ENCODE data around the gene RELN.

Gene RELN

GRCh38 chr7:103952408-103952807 is 37.0 kb downstream of the RELN start (continued):
- TF ChIP-seq, protein P1, sequence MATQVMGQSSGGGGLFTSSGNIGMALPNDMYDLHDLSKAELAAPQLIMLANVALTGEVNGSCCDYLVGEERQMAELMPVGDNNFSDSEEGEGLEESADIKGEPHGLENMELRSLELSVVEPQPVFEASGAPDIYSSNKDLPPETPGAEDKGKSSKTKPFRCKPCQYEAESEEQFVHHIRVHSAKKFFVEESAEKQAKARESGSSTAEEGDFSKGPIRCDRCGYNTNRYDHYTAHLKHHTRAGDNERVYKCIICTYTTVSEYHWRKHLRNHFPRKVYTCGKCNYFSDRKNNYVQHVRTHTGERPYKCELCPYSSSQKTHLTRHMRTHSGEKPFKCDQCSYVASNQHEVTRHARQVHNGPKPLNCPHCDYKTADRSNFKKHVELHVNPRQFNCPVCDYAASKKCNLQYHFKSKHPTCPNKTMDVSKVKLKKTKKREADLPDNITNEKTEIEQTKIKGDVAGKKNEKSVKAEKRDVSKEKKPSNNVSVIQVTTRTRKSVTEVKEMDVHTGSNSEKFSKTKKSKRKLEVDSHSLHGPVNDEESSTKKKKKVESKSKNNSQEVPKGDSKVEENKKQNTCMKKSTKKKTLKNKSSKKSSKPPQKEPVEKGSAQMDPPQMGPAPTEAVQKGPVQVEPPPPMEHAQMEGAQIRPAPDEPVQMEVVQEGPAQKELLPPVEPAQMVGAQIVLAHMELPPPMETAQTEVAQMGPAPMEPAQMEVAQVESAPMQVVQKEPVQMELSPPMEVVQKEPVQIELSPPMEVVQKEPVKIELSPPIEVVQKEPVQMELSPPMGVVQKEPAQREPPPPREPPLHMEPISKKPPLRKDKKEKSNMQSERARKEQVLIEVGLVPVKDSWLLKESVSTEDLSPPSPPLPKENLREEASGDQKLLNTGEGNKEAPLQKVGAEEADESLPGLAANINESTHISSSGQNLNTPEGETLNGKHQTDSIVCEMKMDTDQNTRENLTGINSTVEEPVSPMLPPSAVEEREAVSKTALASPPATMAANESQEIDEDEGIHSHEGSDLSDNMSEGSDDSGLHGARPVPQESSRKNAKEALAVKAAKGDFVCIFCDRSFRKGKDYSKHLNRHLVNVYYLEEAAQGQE (tag by site-specific recombination; IDR thresholded peaks at IDR 0.05), result no peak
- TF ChIP-seq, protein P2, sequence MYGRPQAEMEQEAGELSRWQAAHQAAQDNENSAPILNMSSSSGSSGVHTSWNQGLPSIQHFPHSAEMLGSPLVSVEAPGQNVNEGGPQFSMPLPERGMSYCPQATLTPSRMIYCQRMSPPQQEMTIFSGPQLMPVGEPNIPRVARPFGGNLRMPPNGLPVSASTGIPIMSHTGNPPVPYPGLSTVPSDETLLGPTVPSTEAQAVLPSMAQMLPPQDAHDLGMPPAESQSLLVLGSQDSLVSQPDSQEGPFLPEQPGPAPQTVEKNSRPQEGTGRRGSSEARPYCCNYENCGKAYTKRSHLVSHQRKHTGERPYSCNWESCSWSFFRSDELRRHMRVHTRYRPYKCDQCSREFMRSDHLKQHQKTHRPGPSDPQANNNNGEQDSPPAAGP (tag by site-specific recombination; IDR thresholded peaks at IDR 0.05), result no peak

DNA sequence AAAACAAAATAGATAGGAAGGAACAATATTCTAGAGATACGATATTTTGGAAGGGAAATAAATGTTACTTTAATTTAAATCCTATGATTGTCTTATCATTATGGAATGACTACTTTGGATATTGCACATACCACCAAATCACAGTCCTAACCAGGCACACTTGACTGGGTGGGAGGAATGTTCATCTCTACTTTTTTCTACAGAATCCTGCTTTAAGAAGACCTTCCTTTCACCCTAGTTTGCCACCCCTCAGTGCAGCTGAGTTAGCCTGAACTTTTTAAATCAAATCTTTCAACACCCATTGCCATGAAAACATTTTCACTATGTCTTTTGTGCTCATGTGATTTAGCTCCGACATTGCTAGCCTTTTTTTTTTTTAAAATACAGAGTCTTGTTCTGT is 38.1 kb downstream of the RELN start:
- H3K4me1 ChIP-seq (ENCODE audit: control insufficient read depth, insufficient read depth, low read length), result no peaks in the 10 kb centered on the region
- POLR2A ChIA-PET, result no interaction called here
- CTCF ChIA-PET, result interaction anchor here (1.0 kb wide), 1 partner anchor 8 kb away, joined by 3 read pairs; no protein-coding TSS in a partner anchor
- H3K4me3 ChIP-seq (ENCODE audit: low read depth, low read length), result no peak overlapping the region
- H3K27ac ChIP-seq (ENCODE audit: extremely low read depth, low read depth, low read length), result no peak overlapping the region
- no peaks in the 10 kb centered on the region for H3K9me3 ChIP-seq (ENCODE audit: control insufficient read depth, insufficient read depth, low read depth, low read length)
- no peaks in the 10 kb centered on the region for H3K36me3 ChIP-seq (ENCODE audit: control insufficient read depth in 2 of 2, insufficient read depth in 1 of 2, low read length in 2 of 2)
- TF ChIP-seq ZNF548 (tag by site-specific recombination; IDR thresholded peaks at IDR 0.05), result no peak
- no peak for TF ChIP-seq ZBTB11 (tag by site-specific recombination; conservative IDR thresholded peaks at IDR 0.05; ENCODE audit: low read depth)
- no peak for TF ChIP-seq MYNN (tag by site-specific recombination; IDR thresholded peaks at IDR 0.05; ENCODE audit: borderline replicate concordance)
- TF ChIP-seq ZNF76 (tag by site-specific recombination; IDR thresholded peaks at IDR 0.05; ENCODE audit: borderline replicate concordance, low read depth), result no peak
- TF ChIP-seq, protein P1 (tag by site-specific recombination; IDR thresholded peaks at IDR 0.05), result no peak
- TF ChIP-seq ZNF664 (tag by site-specific recombination; IDR thresholded peaks at IDR 0.05), result no peak
- TF ChIP-seq ZBTB21 (tag by site-specific recombination; IDR thresholded peaks at IDR 0.05), result no peak
- no peak for TF ChIP-seq GFI1B (tag by site-specific recombination; IDR thresholded peaks at IDR 0.05)
- TF ChIP-seq PRDM4 (tag by site-specific recombination; IDR thresholded peaks at IDR 0.05), result no peak
- TF ChIP-seq CTCF (tag by site-specific recombination; IDR thresholded peaks at IDR 0.05), result no peak
- no peak for TF ChIP-seq ZNF140 (tag by site-specific recombination; IDR thresholded peaks at IDR 0.05)
- no peak for TF ChIP-seq HOXC10 (CRISPR knock-in tag; IDR thresholded peaks at IDR 0.05)
- TF ChIP-seq ZBTB7A (tag by site-specific recombination; IDR thresholded peaks at IDR 0.05; ENCODE audit: low read depth), result no peak
- TF ChIP-seq ZNF416 (tag by site-specific recombination; IDR thresholded peaks at IDR 0.05), result no peak
- TF ChIP-seq ZIC2 (tag by site-specific recombination; IDR thresholded peaks at IDR 0.05), result no peak
- no peak for TF ChIP-seq OVOL3 (tag by site-specific recombination; IDR thresholded peaks at IDR 0.05)
- TF ChIP-seq FEZF1 (tag by site-specific recombination; IDR thresholded peaks at IDR 0.05), result no peak
- no peak for TF ChIP-seq ZNF596 (tag by site-specific recombination; IDR thresholded peaks at IDR 0.05)

Data from HEK293 (cell line).